HL-60 (cell line): ENCODE results near the gene AMN1.
A peak's percentile ranks its signal among the peaks of the same experiment; 100 is the strongest.
"Not testable (repeated sequence)": the region's sequence is repeated elsewhere in the genome, so short reads cannot be mapped to it uniquely, and the experiment has no call there.

ENCODE experiments used
- DNase-seq, 2 experiments: peaks; one replicate each; pipeline ENCODE4 v3.0.0-alpha.2; 2010 to 2020; ENCODE audit warnings: low read depth in 1 of 2, low spot score in 1 of 2
- H3K27ac ChIP-seq: fragments of 250-450 bp; sonication (Bioruptor Pico); replicated peaks from 2 replicates; pipeline ENCODE4 v1.5.1; 2020; ENCODE audit warnings: mild to moderate bottlenecking, moderate library complexity
- H3K27me3 ChIP-seq: fragments of 250-450 bp; sonication (Bioruptor Pico); 2 replicates; pipeline ENCODE4 v1.5.1; 2021; ENCODE audit warnings: mild to moderate bottlenecking, moderate library complexity; ENCODE audit not compliant: insufficient read depth, poor library complexity, severe bottlenecking
- H3K4me3 ChIP-seq: replicated peaks from 2 replicates; pipeline ENCODE4 v1.5.1; 2011; ENCODE audit warnings: mild to moderate bottlenecking, control low read depth, low read length; ENCODE audit not compliant: insufficient read depth
- GABPA ChIP-seq: IDR thresholded peaks from 2 replicates; pipeline ENCODE4 v1.6.1; 2012; ENCODE audit warnings: low read depth
- POLR2AphosphoS5 ChIP-seq: IDR thresholded peaks from 2 replicates; pipeline ENCODE4 v1.6.1; 2012; ENCODE audit warnings: low read depth
- REST ChIP-seq: IDR thresholded peaks from 2 replicates; pipeline ENCODE4 v1.6.1; 2012; ENCODE audit warnings: low read depth; ENCODE audit not compliant: insufficient replicate concordance
- SPI1 ChIP-seq: IDR thresholded peaks from 2 replicates; pipeline ENCODE4 v1.6.1; 2012; ENCODE audit warnings: low read depth, mild to moderate bottlenecking, borderline replicate concordance
- TF ChIP-seq, protein P1 (sequence below): IDR thresholded peaks from one replicate; pipeline ENCODE4 v1.5.1; 2011; ENCODE audit warnings: low read length, control low read depth, inconsistent platforms; ENCODE audit not compliant: insufficient read depth

Gene AMN1

GRCh38 chr12:31740628-31741027 is 11.8 kb upstream of the AMN1 start:
- DNase-seq: peak; percentile 23 to 49
- TF ChIP-seq REST (no peak), POLR2AphosphoS5 (peak; percentile 48; the same call in 1 of the 2 replicates), GABPA (no peak)
- TF ChIP-seq, protein P1, sequence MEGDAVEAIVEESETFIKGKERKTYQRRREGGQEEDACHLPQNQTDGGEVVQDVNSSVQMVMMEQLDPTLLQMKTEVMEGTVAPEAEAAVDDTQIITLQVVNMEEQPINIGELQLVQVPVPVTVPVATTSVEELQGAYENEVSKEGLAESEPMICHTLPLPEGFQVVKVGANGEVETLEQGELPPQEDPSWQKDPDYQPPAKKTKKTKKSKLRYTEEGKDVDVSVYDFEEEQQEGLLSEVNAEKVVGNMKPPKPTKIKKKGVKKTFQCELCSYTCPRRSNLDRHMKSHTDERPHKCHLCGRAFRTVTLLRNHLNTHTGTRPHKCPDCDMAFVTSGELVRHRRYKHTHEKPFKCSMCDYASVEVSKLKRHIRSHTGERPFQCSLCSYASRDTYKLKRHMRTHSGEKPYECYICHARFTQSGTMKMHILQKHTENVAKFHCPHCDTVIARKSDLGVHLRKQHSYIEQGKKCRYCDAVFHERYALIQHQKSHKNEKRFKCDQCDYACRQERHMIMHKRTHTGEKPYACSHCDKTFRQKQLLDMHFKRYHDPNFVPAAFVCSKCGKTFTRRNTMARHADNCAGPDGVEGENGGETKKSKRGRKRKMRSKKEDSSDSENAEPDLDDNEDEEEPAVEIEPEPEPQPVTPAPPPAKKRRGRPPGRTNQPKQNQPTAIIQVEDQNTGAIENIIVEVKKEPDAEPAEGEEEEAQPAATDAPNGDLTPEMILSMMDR: no peak
- Histone ChIP-seq H3K4me3 (no peak overlapping the region), H3K27ac (no peak overlapping the region), H3K27me3 (no peaks in the 10 kb centered on the region)

GRCh38 chr12:31737763-31738162 is 8.9 kb upstream of the AMN1 start:
- DNase-seq: no peak
- H3K27ac ChIP-seq: no peak overlapping the region
- no peak overlapping the region for H3K4me3 ChIP-seq
- H3K27me3 ChIP-seq: no peaks in the 10 kb centered on the region
- TF ChIP-seq SPI1 (no peak), GABPA (no peak), POLR2AphosphoS5 (no peak)

DNA sequence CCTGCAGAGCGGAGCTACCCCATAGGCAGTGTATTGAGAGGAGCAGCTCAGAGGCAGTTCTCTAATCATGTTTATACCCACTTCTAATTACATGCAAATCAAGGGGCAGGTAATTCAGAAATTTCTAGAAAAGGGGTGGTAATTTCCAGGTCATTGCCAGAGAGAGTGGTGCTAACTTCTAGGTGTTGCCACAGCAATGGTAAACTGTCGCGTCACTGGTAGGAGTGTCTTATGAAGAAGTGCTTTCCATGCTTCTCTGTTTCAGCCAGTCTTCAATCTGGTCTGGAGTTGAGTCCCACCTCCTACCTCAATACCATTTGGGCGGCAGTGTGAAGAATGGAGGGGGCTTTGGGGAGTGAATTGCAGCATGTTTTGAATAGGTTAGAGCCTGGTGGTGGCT is 8.5 kb upstream of the AMN1 start:
- no peaks in the 10 kb centered on the region for H3K27me3 ChIP-seq
- no peak for DNase-seq
- TF ChIP-seq SPI1 (no peak), REST (no peak), GABPA (no peak), POLR2AphosphoS5 (no peak)
- TF ChIP-seq, protein P1: no peak
- H3K4me3 ChIP-seq: no peak overlapping the region
- H3K27ac ChIP-seq: no peak overlapping the region

GRCh38 chr12:31736472-31736871 is 7.7 kb upstream of the AMN1 start:
- Histone ChIP-seq H3K4me3 (no peak overlapping the region), H3K27ac (no peak overlapping the region), H3K27me3 (no peaks in the 10 kb centered on the region)
- no peak for TF ChIP-seq GABPA
- no peak for TF ChIP-seq POLR2AphosphoS5
- TF ChIP-seq, protein P1: no peak
- TF ChIP-seq REST: no peak
- DNase-seq: no peak

- not testable (repeated sequence) for H3K27me3 ChIP-seq, H3K4me3 ChIP-seq, DNase-seq, H3K27ac ChIP-seq
Observed at GRCh38 chr12:31733549-31734432, 5.0 kb upstream of the AMN1 start.
